HT1080 (cell line): ENCODE results near the gene PIP5K1C. TPM values are rescaled to one million over a fixed set of nuclear protein-coding genes. Genes with fewer than 3 reads are reported as not detected.

Source experiments
- DNase-seq: peaks from one replicate; pipeline ENCODE4 v3.0.0-alpha.2; 2015; ENCODE audit warnings: low read depth
- total RNA-seq: library from RNA; depleted of rRNA; stranded (reverse); fragments of >200 nt; shearing (Covaris generic); gene quantifications from 2 replicates; pipeline ENCODE4 v1.2.3, GENCODE V29; 2014

Gene PIP5K1C
- total RNA-seq, 1 experiment from 2014 or later = 15.5 TPM

GRCh38 chr19:3611841-3612240, 88.4 kb downstream of the PIP5K1C start:
- no peak for DNase-seq

- no peak for DNase-seq
These were observed 89.2 kb downstream of the PIP5K1C start for GRCh38 chr19:3610745-3611717.

- DNase-seq = no peak
These were observed 90.2 kb downstream of the PIP5K1C start for GRCh38 chr19:3609779-3610719.

- DNase-seq = peak; percentile 69
These were observed 91.4 kb downstream of the PIP5K1C start for GRCh38 chr19:3608750-3609322.

- DNase-seq = no peak
These were observed 92.1 kb downstream of the PIP5K1C start for GRCh38 chr19:3608079-3608641.

- DNase-seq = peak; percentile 59
These were observed 92.8 kb downstream of the PIP5K1C start for GRCh38 chr19:3607303-3608078.

GRCh38 chr19:3606690-3607289, 93.5 kb downstream of the PIP5K1C start, which contains the start of gene TBXA2R:
TBXA2R (minus strand) TSS chr19:3606875; CDS start chr19:3600634, 6,241 bp downstream.
- peak; percentile 51 for DNase-seq

GRCh38 chr19:3606174-3606689, 94.0 kb downstream of the PIP5K1C start:
- DNase-seq = no peak

- DNase-seq = no peak
These were observed 94.5 kb downstream of the PIP5K1C start for GRCh38 chr19:3605770-3606169.

- DNase-seq = no peak
These were observed 94.9 kb downstream of the PIP5K1C start for GRCh38 chr19:3605361-3605760.

- no peak for DNase-seq
These were observed 95.3 kb downstream of the PIP5K1C start for GRCh38 chr19:3604987-3605343.

GRCh38 chr19:3604227-3604986, 95.9 kb downstream of the PIP5K1C start:
- no peak for DNase-seq

- DNase-seq = no peak
These were observed 97.0 kb downstream of the PIP5K1C start for GRCh38 chr19:3603121-3603811.

GRCh38 chr19:3601021-3601420, 99.2 kb downstream of the PIP5K1C start:
- no peak for DNase-seq

GRCh38 chr19:3599776-3600187, 100.5 kb downstream of the PIP5K1C start:
- no peak for DNase-seq

- DNase-seq = no peak
These were observed 104.7 kb downstream of the PIP5K1C start for GRCh38 chr19:3595521-3596061.

GRCh38 chr19:3593156-3593555, 107.1 kb downstream of the PIP5K1C start:
- DNase-seq = no peak
